HL-60/S4 (cell line): ENCODE data around the gene CALHM4.

ENCODE experiments used
- in situ Hi-C: fragments of 300-500 bp; cut with MboI; formaldehyde crosslinking; loops from 2 replicates; pipeline ENCODE4 v1.14.3; 2022; ENCODE audit warnings: low sequenced_read_pairs

CALHM4 gene

DNA sequence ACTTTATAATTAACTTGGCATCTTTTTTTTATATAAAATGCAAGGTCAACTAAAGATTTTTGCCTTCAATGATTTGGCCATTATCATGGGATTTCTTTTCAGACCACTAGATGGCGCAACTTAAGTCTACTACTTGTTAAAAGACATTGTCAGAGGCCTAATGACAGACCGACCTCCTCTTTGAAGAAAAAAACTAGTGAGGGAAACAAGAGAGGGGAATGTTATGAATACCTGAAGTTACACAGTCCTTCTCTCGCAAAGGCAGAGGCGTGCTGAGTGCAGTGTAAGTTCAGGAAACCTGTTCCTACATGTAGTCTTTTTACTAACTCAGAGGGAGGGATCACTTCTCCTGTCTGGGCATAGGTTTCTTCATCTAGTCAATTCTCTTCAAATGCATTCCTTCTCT, 17.3 kb upstream of the CALHM4 start:
- in situ Hi-C loops: no loop called here

DNA sequence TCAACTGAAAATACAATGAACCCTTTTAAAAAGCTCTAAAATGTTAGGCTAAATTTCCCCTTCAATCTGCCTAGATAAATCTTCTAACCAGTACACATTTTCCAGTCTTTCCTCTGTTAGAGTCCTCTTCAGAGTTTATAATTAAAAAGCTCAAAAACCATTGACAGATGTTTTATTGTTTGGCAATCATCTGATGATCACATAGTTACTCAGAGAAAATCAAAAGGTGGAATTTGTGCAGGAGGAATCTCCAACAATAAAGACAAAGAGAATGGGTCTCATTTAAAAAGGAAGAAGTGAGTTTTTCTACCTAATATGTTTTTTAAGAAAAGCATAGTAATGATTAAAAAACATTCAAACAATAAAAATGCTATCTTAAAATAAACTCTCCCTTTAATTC, 11.1 kb upstream of the CALHM4 start:
- in situ Hi-C loops: no loop called here

GRCh38 chr6:116543149-116543548, 10.4 kb upstream of the CALHM4 start:
- in situ Hi-C loops: no loop called here

DNA sequence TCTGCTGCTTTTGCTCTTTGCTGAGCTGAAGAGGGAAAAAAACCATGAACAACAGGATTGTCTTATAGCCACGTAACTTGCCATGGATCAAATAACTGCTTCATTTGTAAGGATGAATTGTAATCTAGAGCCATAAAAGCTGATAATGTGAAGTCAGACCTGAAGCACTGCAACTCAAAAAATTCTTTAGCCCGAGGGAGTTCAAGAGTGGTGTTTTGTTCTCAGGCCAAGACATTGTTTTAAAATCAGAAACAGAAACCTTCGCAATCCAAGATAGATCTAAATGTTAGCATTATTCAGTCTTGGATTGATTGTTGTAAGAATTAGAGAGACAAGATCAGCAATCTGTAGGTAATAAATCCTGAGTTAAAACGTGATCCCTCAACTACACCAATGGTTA, 7.9 kb upstream of the CALHM4 start, which contains the start of gene TRAPPC3L:
TRAPPC3L (minus strand) TSS at position 34 of the 400 bp plus-strand sequence. CDS start 170 bp downstream, outside the sequence.
- in situ Hi-C loops: no loop called here

DNA sequence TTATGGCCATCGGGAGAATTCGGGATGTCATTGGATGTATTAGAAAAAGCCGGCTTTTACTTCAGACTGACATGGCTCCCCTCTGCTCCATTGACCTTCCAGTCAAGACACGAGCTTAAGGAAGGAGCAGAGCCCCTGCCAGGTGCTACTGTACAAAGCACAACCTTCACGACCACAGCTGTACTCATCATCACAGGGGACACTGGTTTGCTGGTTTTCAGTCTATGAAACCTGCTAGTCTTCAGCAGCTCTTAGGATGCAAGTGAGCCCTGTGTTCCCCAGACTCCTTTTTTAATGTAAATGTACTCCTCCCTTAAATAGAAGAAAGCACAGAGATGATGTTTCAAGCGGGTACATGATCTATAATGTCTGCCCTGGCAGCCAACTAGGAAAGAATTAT, 6.2 kb upstream of the CALHM4 start:
- in situ Hi-C loops: no loop called here

- in situ Hi-C loops: no loop called here
Observed at GRCh38 chr6:116550796-116551195, 2.8 kb upstream of the CALHM4 start.

- in situ Hi-C loops: no loop called here
Observed at GRCh38 chr6:116556065-116556464, 2.5 kb downstream of the CALHM4 start.

- in situ Hi-C loops: no loop called here
Observed at GRCh38 chr6:116556814-116557415, 3.4 kb downstream of the CALHM4 start.

- in situ Hi-C loops: no loop called here
Observed at GRCh38 chr6:116557893-116558292, 4.3 kb downstream of the CALHM4 start.

DNA sequence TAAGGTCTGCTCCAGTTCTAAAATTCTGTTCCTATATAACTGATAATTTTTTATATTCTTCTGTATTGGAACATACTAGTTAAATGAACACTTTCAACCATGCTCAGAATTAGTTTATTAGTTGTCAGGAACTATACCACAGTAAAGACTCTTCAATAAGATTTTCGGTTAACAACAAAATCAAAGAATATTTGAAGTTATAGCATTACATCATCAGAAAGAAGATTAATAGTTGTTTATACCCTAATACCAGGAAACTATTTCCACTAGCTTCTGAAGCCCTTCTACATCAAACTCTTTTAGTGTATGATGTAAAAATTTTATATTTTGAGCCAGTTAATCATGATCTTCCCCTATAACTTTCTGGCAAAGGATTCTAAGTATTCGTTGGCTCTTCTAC, 6.6 kb downstream of the CALHM4 start:
- in situ Hi-C loops: loop anchor here (10.0 kb wide), 1 partner anchor 275 kb away; no protein-coding TSS in a partner anchor

DNA sequence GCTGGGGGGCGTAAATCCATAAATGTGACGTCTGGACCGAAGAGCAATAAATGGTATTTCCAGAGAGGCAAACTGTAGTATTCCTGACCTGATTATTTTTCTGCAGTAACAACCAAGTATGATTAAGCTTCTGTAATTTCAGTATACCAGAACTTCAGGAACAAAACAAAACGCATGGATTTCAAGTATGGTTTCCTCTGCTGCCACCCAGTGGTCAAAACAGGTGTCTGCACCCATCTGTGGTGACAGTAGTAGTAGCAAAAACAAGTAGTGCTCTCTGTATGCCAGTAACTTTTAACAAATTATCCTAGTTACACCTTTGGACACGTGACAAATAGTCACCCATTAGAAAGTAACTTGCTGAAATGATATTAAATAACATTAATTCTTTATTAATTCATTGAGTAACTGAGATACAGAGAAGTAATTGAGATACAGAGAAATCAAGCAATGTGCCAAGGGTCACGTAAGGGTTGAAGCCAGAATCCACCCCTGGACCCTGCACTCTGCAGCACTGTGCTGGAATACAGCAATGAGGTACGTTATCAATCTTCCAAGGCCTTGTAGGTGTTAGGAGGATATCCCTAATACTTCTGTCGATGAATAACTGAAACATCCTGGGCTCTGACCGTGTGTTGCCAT, 7.9 kb downstream of the CALHM4 start:
- in situ Hi-C loops: loop anchor here (10.0 kb wide), 1 partner anchor 277 kb away; no protein-coding TSS in a partner anchor

DNA sequence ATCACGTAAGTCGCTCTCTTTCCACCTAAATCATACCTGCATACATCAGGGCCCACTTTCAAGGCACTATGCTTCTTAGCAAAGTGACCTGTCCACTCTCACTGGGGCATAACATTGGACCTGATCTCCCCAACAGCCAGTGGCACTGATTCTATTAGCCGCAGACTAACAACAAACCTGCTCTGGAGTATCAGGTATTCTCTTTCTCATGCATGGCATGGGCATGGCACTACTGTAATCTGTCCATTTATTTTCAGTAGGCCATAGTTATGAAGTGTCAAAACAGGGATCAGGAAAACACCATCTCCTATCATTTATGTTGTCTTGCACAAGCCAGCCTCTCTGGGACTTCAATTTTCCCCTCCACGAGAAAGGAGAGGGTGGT, 8.5 kb downstream of the CALHM4 start:
- in situ Hi-C loops: loop anchor here (10.0 kb wide), 1 partner anchor 277 kb away; no protein-coding TSS in a partner anchor

GRCh38 chr6:116562614-116563013, 9.1 kb downstream of the CALHM4 start:
- in situ Hi-C loops: loop anchor here (10.0 kb wide), 1 partner anchor 278 kb away; no protein-coding TSS in a partner anchor

DNA sequence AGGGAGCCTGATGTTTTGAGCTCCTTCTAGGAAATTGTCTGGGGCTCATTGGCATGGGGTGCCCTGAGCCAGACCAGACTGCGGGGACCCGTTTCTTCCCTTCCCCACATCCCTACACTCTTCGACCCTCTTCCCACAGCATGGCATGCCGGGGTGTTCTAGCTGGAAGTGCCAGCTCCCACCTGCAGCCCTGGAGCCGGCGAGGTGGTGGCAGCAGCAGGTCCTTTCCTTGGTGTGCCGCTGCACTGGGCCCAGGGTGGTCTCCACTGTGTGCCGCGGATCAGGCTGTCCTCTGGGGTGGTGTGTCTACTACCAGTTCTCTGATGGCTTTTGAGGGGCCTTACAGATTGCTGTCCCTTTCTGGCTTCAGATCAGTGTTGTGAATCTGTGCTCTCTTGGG, 10.3 kb downstream of the CALHM4 start:
- in situ Hi-C loops: loop anchor here (10.0 kb wide), 1 partner anchor 279 kb away; no protein-coding TSS in a partner anchor

DNA sequence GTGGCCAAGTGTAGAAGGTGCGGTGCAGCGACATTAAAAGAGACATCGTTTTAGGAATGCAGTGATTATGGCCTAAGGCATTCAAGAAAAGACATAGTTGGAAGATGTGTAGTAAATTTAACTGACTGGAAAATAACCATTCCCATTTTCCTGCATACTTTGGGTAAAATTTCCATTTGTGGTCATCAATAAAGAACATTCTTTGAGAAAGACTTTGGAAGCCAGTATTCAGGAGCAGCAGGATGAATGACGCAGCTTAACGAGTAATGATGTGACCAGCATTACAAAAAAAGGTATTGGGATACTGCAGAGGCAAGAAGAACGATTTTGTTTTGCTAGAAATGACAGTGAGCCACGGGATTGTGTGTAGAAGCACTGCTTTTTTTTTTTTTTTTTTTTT, 10.8 kb downstream of the CALHM4 start:
- in situ Hi-C loops: loop anchor here (10.0 kb wide), 1 partner anchor 280 kb away; no protein-coding TSS in a partner anchor

- in situ Hi-C loops: loop anchor here (10.0 kb wide), 1 partner anchor 280 kb away; no protein-coding TSS in a partner anchor
Observed at GRCh38 chr6:116564921-116565872, 11.6 kb downstream of the CALHM4 start.

DNA sequence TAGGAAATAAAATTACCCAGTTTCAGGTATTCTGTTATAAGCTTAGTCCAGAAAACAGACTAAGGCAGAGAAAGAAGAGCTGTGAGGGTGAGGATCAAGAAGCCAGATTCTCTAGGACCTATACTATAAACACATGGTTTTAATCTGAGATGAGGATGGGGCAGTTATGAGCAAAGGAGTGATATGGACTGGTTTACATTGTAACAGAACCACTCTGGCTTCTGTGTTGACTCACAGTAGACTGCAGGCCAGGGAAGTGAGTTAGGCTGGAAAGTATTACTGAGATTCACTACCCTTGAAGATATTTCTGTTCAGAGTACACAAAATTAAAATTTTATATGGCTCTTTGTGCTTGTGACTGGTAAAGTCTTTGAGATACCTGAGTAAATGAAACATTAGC, 14.6 kb downstream of the CALHM4 start:
- in situ Hi-C loops: loop anchor here (10.0 kb wide), 1 partner anchor 283 kb away; no protein-coding TSS in a partner anchor

- in situ Hi-C loops: loop anchor here (10.0 kb wide), 1 partner anchor 284 kb away; no protein-coding TSS in a partner anchor
Observed at GRCh38 chr6:116568821-116569755, 15.5 kb downstream of the CALHM4 start.

DNA sequence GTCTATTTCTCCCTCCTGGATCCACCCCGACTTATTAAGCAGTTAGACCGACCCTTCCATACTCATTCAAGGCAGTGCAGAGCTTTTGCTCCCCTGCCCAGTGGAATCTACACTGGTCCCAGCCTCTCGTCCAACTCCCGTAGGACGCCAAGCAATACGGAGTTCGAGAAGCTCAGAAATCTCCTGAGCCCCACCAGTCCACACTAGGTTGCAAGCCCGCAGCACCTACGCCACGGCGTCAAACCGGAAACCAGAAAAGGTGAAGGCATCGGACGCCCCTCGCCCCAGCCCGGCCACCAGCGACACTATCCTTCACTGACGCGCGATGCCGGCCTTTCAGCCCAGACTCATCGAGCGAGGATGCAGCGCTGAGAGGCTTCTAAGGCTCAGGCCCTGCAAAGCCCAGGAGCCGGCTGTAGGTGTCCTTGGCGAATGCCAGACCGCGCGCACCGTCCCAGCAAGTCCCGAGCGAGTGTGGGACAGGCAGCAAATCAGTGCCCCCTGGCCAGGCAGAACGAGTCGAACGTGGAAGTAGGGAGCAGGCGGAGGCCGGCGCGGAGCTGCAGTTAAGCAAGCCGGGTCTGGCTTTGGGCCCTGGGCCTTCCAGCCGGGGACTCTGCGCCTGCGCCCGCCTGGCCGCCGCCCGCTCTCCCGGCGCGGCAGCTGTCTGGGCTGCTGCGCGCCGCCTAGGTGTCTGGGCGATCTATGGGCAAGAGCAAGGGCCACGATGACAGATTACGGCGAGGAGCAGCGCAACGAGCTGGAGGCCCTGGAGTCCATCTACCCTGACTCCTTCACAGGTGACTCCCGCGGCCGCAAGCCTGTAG, 17.5 kb downstream of the CALHM4 start, which contains the start of gene RWDD1:
RWDD1 (plus strand) TSS at position 649 of the 827 bp plus-strand sequence; CDS start at position 728, 79 bp downstream.
- in situ Hi-C loops: no loop called here
